Stimulated activated CD4-positive, alpha-beta T cell treated with anti-CD3 and anti-CD28 coated beads, Interleukin-4, amount 100 ng/mL, for 24 hours (primary cell): Measurements from ENCODE around the gene MCF2L2.

Source experiments
- DNase-seq: peaks from one replicate; pipeline ENCODE4 v3.0.0-alpha.2; 2020

The MCF2L2 gene

DNA sequence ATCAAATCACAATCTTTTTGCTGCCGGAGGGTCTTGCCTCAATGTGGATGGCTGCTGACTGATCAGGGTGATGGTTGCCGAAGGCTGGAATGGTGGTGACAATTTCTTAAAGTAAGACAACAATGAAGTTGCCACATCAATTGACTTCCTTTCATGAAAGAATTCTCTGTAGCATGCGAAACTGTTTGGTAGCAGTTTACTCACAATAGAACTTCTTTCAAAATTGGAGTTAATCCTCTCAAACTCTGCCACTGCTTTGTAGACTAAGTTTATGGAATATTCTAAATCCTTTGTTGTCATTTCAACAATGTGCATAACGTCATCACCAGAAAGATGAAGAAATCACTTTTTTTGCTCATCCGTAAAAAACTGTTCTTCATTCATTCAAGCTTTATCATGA, 109.5 kb downstream of the MCF2L2 start:
- DNase-seq = no peak

DNA sequence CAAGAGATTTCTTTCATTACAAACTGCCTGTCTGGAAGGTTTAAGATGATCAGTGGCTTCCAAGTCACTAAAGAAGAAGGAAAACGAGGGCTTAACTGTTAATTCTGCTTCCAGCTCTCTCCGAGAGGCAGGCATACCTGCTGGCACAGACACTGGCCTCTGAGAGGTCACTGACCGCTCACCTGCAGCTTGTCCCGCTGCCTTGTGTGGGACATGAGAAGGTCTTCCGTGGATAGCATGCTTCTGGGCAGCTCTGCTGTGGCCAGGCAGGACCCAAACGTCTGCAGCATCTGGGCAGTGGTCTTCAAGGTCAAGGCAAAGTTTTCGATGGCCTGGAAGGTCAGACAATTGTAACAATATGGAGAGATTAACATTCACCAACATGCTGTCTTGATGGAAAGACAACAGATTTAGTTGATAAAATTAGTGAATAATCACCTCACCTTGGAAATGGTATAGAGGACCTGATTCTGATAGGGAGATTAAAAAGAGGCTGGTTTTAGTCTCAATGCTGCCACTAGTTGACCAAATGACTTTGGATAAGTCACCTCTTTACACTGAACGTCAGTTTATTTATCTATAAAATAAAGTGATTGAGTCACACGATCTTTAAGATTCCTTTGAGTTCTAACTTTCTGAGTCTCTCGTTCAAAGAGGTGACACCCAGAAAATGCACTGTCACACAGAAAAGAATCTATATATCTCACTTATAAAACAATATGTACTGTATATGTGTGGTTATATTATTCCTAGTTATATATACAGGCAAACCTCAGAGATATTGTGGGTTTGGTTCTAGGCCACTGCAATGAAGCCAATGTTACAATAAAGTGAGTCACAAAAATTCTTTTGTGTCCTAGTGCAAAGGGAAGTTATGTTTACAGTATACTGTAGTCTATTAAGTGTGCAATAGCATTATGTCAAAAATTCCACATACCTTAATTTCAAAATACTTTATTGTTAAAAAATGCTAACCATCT, 110.2 kb downstream of the MCF2L2 start:
- no peak for DNase-seq

DNA sequence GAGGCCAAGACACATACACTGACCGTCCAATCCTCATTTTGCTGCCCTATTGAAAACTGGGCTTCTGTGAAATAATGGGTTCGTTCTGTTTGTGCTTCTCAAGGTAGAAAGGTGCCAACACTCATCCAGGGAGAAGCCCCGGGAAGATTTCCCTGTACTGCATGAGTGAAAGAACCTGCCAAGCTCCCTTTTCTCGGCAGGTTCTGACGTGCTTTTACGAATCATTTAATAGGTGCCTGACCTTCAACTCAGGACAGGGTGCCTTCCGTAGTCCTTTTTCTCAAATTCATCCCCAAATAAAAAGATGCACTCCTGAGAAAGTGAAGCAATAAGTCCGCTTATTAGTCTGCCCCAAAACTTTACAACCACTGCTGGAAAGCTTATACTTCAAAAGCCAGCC, 111.1 kb downstream of the MCF2L2 start:
- no peak for DNase-seq

DNA sequence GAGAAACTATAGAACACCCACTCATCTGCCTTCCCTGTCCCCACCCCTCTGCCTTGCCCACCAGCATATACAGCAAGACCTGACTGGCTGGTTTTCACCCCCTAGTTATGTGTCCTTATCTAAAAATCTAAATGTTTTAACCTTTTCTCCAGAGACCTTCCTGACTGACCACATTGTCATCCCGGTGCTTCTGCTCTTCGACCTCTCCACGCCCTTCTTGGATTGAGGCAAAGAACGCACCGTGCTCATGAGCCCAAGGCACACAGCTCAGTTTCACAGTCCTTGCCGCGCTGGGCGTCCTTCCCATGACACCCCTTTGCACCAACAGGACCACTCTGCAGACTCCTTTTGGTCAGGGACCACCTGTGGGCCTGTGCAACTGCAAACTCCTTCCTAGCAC, 112.7 kb downstream of the MCF2L2 start:
- no peak for DNase-seq

DNA sequence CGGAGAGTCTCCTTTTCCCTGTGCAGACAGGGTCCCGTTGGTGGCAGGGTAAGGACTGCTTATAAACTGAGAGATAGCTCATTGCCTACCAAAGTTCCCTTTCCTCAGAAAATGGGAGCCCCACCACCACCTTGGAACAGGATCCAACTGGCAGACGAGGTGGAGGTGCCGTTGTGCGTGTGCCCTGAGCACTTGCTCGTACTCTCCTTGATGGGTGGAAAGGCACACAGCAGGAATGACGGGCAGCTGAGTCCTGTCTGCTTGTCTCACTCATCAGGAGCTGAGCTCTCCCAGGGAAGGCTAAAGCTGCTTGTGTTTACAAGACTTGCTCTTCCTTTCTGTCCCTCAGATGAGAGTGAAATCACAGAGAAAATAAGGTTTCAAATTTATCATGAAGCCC, 114.7 kb downstream of the MCF2L2 start:
- DNase-seq = no peak

DNA sequence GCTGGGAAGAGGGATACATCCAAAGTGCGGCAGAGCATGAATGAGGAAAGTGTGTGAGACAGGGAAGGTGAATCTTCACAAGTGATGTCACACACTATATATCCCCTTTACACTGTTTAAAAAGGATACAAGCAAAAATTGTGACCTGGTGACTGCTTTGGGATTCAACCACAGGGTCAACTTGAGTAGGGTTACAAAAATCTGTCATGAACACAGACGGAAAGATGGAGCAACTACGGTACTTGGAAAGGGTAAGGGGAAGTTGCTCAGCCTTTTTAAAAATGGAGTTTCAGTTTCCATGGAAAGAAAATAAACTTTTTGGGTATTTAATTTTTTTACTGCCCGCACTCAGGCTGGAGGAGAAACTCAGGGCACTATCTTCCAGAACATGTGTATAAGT, 115.1 kb downstream of the MCF2L2 start:
- no peak for DNase-seq

DNA sequence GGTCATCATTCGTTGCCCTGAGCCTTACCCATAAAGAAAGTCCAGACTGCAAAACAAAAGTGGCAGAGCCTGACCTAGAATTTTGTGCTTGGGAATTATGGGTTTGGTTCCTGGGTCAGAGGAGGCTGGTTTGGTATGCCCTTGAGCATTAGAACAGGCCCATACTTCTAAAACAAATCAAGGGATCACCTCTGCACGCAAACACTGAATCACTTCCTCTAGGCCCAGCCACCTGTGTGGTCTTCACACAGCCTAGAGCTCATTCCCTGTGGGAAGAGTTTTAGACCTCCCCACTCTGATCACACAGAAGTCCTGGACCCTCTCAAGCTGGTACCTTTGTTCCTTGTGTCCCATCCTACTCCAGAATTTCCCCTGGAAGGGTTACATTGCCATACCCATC, 116.0 kb downstream of the MCF2L2 start:
- DNase-seq = no peak

DNA sequence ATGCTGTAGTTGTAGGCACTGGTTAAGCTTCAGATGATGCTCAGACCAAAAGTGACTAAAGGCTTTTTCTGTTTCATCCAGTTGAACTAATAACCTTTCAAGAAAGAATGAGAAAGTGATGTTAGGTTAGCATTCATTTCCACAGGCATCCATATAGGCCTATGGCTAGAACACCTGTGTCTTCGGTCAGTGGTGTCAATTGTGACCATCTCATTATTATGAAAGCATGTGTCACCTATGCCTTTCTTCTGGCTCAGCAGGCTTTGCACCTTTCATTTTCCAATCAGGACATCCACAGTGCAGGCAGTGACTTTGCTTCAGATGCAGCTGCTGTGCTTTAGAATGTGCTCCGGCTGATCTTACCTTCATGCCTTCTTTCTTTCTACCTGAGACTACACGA, 117.5 kb downstream of the MCF2L2 start:
- no peak for DNase-seq

DNA sequence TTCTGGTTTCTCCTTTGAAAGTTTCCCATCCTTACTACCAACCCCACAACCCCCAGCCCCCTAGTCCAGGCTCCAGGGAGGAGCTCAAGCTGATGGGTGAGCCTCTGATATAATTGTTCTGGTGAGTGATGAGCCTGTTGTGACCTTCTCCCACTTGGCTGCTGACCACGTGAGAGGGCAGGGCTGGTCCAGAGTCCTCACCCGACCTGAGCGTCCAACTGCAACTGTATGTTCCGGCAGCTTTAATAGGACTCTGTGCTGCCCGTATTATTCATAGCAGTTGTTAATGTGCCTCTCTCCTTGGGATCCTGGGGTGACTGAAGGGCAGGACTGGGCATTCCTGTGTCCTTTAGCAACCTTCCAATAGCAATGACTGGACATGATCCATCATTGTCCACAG, 119.1 kb downstream of the MCF2L2 start:
- no peak for DNase-seq

DNA sequence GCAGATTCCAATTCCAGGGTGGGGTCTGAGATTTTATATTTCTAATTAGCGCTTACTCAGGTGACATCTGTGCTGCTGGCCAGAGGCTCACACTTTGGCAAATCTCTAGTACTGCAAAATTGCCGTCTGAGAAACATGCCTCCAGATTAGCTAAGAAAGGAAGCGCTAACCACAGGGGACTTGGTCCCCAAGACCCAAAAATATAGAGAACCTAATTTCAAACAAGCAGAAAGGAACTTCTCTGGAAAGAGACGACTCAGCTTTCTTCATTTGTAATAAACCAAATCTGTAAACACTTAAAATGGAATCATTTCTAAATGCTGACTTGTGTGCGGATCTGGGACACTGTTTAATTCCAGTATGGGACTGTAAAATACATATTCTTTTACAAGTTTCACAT, 119.7 kb downstream of the MCF2L2 start:
- DNase-seq = no peak

DNA sequence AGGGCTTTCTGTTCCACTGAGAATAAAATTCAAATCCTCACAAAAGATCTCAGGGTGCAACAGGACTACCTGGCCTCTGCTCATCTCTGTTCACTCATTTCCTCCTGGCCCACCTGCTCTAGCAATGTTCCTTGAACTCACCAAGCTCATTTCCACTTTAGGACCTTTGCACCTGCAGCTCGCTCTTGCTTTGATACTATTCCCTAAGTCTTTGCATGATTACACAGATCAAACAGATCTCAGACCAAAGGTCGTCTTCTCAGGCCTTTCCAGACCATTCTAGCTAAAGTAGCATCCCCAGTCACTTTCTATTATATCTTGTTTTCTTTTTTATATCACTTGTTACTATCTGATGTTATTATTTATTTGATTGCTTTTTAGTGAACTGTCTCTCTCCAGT, 120.7 kb downstream of the MCF2L2 start:
- no peak for DNase-seq

DNA sequence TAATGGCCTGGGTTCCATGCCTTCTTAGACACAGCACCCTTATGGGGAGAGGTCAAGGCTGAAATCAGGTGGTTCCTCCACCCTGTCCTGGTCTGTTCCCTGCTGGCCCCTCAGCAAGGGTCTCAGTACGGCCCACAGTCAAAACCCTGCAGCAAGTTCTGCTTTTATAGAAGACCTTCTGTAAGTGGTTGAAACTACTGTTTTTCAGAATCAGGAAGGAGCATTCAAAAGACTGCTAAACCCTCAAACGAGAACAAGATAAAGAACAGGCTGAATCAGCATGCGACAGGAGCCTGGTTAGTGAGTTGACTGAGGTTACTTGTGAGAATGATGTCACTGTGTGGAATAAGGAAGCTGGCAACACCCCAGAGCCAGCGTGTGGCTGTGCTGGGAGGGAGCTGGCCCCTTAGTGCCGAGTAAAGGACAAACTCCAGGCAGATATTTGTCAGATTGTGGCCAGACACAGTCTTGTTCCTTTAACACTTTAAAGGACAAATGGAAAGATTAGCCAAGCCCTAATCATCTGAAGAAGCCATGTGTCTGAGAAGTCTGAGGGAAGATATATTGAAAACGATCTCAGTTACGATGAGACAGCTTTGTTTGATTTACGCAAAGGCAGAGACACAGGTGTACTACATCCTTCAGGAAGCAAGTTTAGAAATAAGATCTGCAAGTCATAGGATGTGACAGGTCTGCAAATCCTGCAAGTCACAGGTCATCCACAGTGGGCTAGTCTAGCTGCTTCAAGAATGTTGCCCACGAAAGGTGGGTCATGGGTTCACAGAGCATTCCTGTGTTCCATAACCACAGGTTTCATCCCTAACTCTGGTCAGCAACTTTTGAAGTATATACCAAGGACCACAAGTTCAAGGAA, 121.4 kb downstream of the MCF2L2 start:
- DNase-seq = peak; percentile 30

DNA sequence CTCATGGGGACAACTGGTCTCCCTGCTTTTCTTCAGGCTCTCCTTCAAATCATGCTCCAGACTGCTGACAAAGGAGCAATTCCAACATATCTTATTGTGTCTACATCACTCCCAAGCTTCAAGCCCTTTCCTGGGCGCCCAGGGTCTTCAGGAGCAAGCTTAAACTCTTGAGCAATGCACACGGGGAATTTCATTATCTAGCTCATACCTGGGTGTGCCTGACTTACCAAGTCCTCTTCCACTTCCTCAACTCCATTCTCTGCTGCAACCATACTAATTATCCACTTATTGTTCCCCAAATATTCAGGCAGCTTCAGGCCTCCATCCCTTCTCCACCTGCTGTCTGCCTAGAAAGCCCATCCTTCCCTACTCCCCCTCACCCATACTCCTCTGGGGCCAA, 124.7 kb downstream of the MCF2L2 start:
- DNase-seq = no peak

DNA sequence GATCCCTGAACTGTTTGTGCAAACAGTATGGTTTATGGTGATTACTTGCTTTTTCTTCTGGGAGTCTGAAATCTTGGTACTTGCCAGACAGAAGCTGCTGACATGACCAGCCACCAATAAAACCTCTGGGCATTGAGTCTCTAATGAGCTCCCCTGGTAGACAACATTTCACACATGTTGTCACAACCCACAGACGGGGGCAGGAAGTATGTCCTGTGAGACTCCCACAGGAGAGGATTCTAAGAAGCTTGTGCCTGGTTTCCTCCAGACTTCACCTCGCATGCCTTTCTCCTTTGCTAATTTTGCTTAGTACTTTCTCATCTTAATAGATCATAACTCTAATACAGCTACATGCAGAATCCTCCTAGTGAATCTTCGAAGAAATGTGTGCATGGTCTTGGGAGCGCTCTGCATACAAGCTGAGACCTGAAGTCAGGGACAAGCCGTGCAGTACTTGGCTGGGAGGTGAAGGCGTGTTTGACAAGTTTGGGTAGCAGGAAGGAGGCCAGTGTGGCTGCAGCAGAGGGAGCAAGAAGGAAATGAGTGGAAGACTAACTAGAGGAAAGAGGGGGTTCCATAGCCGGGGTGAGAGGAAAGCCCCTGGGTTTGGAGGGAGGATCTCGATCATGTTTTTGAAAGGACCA, 126.4 kb downstream of the MCF2L2 start:
- no peak for DNase-seq

DNA sequence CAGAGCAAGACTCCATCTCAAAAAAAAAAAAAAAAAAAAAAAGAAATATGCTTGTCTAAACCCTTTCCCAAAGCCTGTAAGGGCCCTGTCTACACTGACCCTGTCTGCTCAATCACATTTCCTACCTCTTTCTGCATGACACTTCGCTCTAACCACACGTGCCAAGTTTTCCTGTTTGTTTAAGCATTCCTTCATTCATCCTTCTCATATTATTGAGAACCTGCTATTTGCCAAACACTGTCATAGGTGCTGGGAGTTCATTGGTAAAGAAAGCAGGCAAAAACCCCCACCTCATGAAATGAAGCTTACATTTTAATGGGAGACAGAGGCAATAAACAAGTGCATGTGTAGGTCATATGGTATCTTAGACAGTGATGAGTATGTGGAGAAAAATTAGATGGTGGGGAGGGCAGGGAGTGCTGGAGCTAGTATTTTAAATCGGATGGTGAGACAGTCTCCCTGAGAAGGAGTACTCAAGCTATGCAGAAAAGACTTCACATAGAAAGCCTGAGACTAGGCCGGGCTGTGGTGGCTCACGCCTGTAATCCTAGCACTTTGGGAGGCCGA, 127.3 kb downstream of the MCF2L2 start:
- DNase-seq = no peak

DNA sequence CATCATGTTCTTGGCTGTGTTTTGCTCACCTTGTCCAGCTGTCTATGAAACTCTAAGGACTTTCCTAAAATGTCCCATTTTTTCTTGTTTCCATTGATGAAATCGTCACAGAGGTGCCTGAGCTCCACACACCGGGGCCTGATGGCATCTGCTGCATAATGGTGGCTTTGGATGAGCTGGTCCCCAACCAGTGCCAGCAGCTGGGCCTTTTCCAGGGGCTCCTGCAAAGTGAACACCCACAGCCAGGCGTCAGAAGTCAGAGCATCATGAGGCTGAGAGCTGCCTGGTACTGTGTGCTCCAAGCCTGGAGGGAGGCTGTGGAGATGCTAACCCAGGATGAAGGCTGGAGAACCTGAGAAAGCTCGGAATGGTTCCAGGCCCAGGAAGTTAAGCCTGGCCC, 128.4 kb downstream of the MCF2L2 start:
- DNase-seq = no peak

DNA sequence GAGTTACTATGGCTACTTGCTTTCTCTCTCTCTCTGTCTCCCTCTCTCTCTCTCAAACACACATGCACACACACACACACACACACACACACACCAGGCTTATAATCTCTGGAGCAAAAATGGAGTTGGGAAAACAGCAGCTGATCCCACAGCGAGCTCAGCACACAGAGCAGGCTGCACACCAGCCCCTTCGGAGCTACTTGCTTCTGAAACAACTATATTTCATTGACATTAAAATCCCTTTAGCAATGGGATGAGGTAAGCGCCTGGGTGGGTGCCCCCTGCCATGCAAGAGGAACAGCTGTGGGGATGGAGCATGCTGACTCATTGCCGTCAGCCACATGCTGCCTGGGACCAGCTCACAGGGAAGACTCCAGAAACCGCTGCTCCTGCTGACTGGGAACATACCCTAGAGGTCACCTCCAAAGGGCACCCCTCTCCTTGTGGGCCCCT, 129.7 kb downstream of the MCF2L2 start:
- no peak for DNase-seq

DNA sequence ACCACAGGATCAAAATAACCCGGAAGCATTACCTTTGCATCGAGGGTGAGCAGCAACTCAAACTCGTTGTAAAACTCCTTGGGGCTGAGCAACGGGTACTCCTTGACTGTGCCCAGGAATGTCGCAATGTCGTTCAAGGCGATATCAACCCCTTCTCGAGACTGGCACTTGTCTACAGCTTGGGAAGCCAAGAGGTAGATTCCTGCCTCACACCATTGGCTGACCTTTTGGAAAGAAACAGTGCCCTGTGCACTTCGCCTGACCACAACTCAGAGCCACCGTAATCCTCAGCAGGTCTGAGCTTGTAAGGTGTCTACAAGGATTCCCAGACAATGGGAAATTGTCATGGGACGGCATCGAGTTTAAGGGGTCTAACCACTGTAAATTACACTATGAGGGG, 131.5 kb downstream of the MCF2L2 start:
- DNase-seq = no peak

DNA sequence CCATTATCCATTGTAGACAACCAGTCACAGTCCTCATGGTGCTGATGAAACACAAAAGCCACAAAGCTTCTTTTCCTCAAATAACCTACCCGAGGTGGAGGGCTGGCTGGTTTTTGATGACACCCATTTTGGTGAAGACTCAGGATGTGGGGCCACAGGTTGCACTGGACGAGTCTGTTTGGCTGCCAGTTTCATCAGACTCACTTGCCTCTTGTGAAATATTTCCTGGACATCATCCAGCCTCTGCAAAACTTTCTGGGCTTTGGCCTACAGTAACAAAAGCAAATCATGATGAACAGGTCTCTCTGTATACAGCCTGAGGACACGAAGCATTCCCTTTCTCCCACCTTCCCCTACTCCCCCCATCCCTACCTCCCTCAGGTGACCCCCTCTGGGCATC, 133.2 kb downstream of the MCF2L2 start:
- DNase-seq = no peak

DNA sequence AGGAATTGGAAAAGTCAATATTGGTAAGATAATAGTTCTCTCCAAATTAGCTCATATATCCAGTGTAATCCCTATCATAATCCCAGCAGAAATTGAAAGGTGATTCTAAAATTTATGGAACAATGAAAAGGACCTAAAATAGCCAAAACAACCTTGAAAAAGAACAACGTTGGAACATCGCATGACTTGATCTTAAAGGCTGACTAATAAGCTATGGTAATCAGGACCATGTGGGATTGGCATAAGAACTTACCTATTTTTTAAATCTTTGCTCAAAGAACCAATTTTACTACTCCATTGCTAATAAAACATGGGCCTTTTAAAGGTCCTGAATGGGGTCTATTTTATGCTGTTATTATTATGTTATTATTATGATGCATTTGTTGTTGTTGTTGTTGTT, 134.5 kb downstream of the MCF2L2 start:
- DNase-seq = no peak

DNA sequence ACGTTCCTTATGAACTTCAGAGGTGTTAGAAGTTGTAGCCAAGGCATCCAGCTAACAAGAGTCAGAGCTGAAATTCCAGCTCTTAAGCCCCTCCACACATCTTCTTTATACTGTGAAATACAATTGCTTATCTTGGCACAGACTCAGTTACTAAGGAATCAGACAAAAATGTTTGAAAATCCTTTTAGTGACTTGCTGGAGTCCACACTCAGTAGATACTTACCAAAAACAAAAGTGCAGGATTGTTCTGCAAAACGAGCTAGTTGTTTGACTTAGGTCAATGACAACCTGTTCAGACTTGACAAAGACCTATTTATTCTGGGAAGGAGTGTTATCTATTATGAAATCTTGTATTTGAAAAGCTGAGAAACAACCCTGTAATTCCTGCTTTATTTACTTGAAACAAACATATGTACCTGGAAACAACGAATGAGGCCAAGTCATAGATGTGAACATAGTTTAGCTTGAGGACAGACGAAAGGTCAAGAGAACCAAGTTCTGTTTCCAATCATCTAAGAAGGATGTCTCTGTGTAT, 136.9 kb downstream of the MCF2L2 start:
- DNase-seq = no peak

DNA sequence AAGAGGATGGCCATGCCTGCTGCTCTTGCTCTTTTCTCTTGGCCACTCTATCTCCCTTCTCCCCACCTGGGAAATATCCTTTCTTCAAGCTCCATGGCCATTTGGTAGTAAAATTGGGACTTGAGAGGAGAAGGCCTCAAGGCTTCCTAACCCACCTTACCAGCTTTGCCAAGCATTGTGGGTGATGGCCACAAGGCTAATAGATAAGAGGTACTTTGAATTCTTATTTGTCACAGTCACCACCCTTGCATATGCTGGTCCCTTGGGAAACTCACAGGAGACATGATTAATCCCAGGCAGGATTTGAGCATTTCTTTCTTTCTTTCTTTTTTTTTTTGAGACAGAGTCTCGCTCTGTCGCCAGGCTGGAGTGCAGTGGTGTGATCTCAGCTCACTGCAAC, 138.2 kb downstream of the MCF2L2 start:
- no peak for DNase-seq

DNA sequence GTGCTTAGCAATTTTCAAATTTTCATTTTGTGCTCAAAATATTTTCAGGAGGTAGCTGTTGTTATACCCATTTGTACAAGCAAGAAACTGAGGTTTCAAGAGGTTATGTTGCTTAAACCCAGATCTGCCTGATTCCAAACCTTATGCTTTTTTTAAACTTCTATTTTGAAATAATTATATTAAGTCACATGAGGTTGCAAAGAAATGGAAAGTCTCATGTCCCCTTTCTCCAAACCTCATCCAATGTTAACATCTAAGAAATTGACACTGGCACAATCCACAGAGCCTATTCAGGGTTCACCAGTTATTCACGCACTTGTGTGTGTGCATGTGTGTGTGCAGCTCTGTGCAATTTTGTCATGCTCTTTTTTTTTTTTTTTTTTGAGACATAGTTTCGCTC, 140.3 kb downstream of the MCF2L2 start:
- no peak for DNase-seq
